ENCODE results near the gene LARP4B. TPM values are rescaled to one million over a fixed set of nuclear protein-coding genes. Genes with fewer than 3 reads are reported as not detected.
A peak's percentile ranks its signal among the peaks of the same experiment; 100 is the strongest.

The LARP4B gene
- total and polyA plus RNA-seq, 2 of the 13 experiments (the other 11 are each of a cell fraction or from before 2014, with no cell fraction given) = 19.5 to 30.2 TPM

DNA sequence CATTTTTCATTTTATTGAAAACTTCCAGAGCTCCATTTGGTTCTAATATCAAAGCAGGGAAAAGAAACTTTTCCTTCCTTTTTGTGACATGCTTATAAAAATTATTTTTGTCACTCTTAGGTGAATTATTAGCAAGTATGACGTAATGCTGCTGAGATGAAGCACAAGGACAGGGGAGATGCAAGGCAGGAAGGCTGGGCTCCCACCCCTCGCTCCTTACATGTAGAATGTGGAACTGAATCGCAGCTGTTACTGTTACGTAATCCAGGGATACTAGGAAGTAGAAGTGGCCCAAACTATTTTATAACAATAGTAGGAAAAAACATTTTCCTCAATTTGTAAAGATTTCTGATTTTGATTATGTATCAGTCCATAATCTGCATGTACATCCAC is 39.6 kb upstream of the LARP4B start (continued):
- TF ChIP-seq, protein P1, sequence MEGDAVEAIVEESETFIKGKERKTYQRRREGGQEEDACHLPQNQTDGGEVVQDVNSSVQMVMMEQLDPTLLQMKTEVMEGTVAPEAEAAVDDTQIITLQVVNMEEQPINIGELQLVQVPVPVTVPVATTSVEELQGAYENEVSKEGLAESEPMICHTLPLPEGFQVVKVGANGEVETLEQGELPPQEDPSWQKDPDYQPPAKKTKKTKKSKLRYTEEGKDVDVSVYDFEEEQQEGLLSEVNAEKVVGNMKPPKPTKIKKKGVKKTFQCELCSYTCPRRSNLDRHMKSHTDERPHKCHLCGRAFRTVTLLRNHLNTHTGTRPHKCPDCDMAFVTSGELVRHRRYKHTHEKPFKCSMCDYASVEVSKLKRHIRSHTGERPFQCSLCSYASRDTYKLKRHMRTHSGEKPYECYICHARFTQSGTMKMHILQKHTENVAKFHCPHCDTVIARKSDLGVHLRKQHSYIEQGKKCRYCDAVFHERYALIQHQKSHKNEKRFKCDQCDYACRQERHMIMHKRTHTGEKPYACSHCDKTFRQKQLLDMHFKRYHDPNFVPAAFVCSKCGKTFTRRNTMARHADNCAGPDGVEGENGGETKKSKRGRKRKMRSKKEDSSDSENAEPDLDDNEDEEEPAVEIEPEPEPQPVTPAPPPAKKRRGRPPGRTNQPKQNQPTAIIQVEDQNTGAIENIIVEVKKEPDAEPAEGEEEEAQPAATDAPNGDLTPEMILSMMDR (CRISPR knock-in tag; IDR thresholded peaks at IDR 0.05) = no peak
- 0 out of 2 replicates have a peak, but pooled peaks have one; percentile 5 for TF ChIP-seq KDM2A (CRISPR knock-in tag; IDR thresholded peaks at IDR 0.05; ENCODE audit: borderline replicate concordance, low read depth)
- TF ChIP-seq, protein P2, sequence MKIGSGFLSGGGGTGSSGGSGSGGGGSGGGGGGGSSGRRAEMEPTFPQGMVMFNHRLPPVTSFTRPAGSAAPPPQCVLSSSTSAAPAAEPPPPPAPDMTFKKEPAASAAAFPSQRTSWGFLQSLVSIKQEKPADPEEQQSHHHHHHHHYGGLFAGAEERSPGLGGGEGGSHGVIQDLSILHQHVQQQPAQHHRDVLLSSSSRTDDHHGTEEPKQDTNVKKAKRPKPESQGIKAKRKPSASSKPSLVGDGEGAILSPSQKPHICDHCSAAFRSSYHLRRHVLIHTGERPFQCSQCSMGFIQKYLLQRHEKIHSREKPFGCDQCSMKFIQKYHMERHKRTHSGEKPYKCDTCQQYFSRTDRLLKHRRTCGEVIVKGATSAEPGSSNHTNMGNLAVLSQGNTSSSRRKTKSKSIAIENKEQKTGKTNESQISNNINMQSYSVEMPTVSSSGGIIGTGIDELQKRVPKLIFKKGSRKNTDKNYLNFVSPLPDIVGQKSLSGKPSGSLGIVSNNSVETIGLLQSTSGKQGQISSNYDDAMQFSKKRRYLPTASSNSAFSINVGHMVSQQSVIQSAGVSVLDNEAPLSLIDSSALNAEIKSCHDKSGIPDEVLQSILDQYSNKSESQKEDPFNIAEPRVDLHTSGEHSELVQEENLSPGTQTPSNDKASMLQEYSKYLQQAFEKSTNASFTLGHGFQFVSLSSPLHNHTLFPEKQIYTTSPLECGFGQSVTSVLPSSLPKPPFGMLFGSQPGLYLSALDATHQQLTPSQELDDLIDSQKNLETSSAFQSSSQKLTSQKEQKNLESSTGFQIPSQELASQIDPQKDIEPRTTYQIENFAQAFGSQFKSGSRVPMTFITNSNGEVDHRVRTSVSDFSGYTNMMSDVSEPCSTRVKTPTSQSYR (CRISPR knock-in tag; IDR thresholded peaks at IDR 0.05; ENCODE audit: borderline replicate concordance) = no peak
- no peak for TF ChIP-seq ZNF724P (CRISPR knock-in tag; IDR thresholded peaks at IDR 0.05; ENCODE audit: borderline replicate concordance)

DNA sequence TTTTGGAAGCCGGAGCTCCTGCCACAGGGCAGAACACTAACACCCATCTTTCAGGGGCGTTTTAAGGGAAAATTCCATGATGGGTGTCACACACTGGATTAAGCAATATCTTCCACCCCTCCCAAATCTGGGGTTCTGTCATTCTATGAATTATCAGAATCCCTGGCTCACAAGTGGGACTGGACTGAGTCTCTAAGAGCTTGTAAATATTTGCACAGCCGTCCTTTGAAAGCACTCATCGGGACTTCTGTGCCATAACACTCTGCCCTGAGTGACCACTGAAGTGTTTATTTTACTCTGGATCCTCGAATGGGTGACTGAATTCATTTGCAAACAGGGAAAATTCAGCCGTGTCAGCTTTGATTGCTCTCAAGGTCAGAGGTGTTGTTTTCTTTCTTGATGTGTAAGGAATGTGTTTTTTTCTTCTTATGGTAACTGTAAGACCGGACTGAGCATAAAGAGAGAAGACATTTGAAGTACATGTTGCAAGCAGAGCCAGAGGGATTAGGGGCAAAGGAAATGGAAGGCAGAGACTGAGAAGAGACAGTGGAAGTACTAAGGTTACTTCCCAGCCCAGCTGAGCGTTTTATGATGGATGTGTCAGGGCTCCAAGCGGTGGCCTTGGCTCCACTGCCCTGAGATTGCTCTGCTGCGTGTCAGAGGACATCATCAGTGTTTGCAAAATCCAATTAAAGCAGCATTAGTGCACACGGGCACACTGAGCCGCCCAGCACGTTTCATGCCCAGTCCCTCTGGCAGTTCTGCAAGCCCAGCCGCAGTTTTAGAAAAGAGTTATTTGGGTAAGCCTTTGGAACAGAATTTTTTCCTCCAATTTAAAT is 39.0 kb upstream of the LARP4B start:
- peaks cover 0 to 35% of the 10 kb centered on the region in 2 experiments; a peak in 3 of 5 replicates for H3K27me3 ChIP-seq (ENCODE audit: control insufficient read depth in 1 of 2, insufficient read depth in 2 of 2, low read length in 2 of 2)
- H3K4me1 ChIP-seq (ENCODE audit: insufficient read depth, low read length) = peaks cover 68% of the 10 kb centered on the region
- no peak overlapping the region for H2AFZ ChIP-seq (ENCODE audit: low read length)
- H3K79me2 ChIP-seq (ENCODE audit: insufficient read depth, low read length) = no peaks in the 10 kb centered on the region
- POLR2A ChIA-PET = interaction anchor here (1.0 to 3.0 kb wide), 5 partner anchors 15 to 79 kb away, joined by 3 to 39 read pairs (median 7); partner anchors contain the start of genes GTPBP4 and IDI1
- BruUV-seq (replicated peaks) = no TSS peak
- peak overlapping the region; percentile 68 for H3K27ac ChIP-seq (ENCODE audit: extremely low read length, insufficient read depth, low read length)
- peak overlapping the region; percentile 33; the same call in 1 of the 2 replicates for H3K9ac ChIP-seq (ENCODE audit: insufficient read depth, low read depth, low read length)
- peak overlapping the region; percentile 77 for H3K4me2 ChIP-seq (ENCODE audit: low read depth, low read length)
- in situ Hi-C loops (cut with HindIII; ENCODE audit: extremely low pct_ligation_motif_present, low pct_unique_long_range_greater_than_20kb) = no loop called here
- peak; percentile 93 for DNase-seq (ENCODE audit: low spot score)
- no peaks in the 10 kb centered on the region for H3K36me3 ChIP-seq (replicated peaks in 1 of 2; ENCODE audit: control insufficient read depth in 1 of 2, insufficient read depth in 2 of 2, low read length in 2 of 2)
- H3K9me3 ChIP-seq (ENCODE audit: low read length) = no peaks in the 10 kb centered on the region
- under 1% methylated on average over 14 of the region's 14 CpGs for WGBS (ENCODE audit: low lambda C conversion rate)
- CTCF ChIA-PET (ENCODE audit: low intra/inter-chr PET ratio, low total read pairs) = no interaction called here
- H4K20me1 ChIP-seq (ENCODE audit: insufficient read depth, low read length) = no peaks in the 10 kb centered on the region
- peak; percentile 81 for ATAC-seq
- peak overlapping the region; percentile 35 to 56 (median 44) for H3K4me3 ChIP-seq (replicated peaks in 1 of 3; ENCODE audit: insufficient read depth in 1 of 3, low read depth in 2 of 3, low read length in 3 of 3)
- peak; percentile 91 for FAIRE-seq
- intact Hi-C loops (cut with micrococcal nuclease; ENCODE audit: unreplicated experiment) = loop anchor here (2.0 kb wide), 2 partner anchors 16 to 40 kb away; partner anchors contain the start of gene LARP4B
- TF ChIP-seq ZNF205 (CRISPR knock-in tag; IDR thresholded peaks at IDR 0.05) (no peak), GATA4 (IDR thresholded peaks at IDR 0.05; ENCODE audit: borderline replicate concordance, low read depth) (no peak), MED1 (CRISPR knock-in tag; IDR thresholded peaks at IDR 0.05) (peak; percentile 59), HES4 (CRISPR knock-in tag; IDR thresholded peaks at IDR 0.05; ENCODE audit: borderline replicate concordance) (no peak), MXD4 (CRISPR knock-in tag; IDR thresholded peaks at IDR 0.05) (no peak), WIZ (CRISPR knock-in tag; IDR thresholded peaks at IDR 0.05) (no peak), NR2F2 (IDR thresholded peaks at IDR 0.05; ENCODE audit: borderline replicate concordance, low read depth) (peak; percentile 94), ZNF331 (CRISPR knock-in tag; IDR thresholded peaks at IDR 0.05) (peak; percentile 10), FOXK2 (IDR thresholded peaks at IDR 0.05) (peak; percentile 73; the same call in 1 of the 2 replicates), RBFOX2 (IDR thresholded peaks at IDR 0.05; ENCODE audit: low read depth, low read length) (no peak), ZNF235 (CRISPR knock-in tag; IDR thresholded peaks at IDR 0.05; ENCODE audit: borderline replicate concordance) (no peak), MEF2D (CRISPR knock-in tag; IDR thresholded peaks at IDR 0.05) (peak; percentile 77)
- TF ChIP-seq, protein P3, sequence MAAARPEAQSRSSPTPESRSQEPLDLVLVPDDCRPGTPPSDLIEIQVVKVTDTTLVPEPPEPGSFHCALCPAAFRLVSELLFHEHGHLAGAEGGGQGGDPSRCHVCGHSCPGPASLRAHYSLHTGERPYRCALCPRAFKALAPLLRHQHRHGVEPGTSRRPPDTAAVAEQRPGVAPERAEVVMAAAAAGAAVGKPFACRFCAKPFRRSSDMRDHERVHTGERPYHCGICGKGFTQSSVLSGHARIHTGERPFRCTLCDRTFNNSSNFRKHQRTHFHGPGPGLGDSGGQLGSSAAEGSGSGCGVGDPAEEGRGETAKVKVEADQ (CRISPR knock-in tag; IDR thresholded peaks at IDR 0.05; ENCODE audit: borderline replicate concordance) = no peak
